Motor neuron (in vitro differentiated cells): ENCODE measurements around the gene THRA. TPM values are rescaled to one million over a fixed set of nuclear protein-coding genes. Genes with fewer than 3 reads are reported as not detected.

ENCODE experiments used
- ATAC-seq, 8 experiments: fragments of 200-7000 bp; cut with Tn5 transposase; replicated peaks in 6 of 8; 2 replicates each; pipeline ENCODE4 v1.8.0; 2021; ENCODE audit warnings: mild to moderate bottlenecking in 8 of 8, moderate library complexity in 8 of 8
- H3K27ac ChIP-seq, 2 donors: fragments of 250-450 bp; sonication (Bioruptor Pico); 2 replicates each; pipeline ENCODE4 v1.9.0; 2021; ENCODE audit warnings: antibody characterized with exemption in 2 of 2, mild to moderate bottlenecking in 2 of 2, moderate library complexity in 1 of 2
- H3K4me1 ChIP-seq, 2 donors: fragments of 250-450 bp; sonication (Bioruptor Pico); replicated peaks in 1 of 2; 2 replicates each; pipeline ENCODE4 v1.6.1; 2021; ENCODE audit warnings: antibody characterized with exemption in 2 of 2, mild to moderate bottlenecking in 2 of 2, moderate library complexity in 1 of 2
- H3K4me3 ChIP-seq, 5 donors: fragments of 250-450 bp; sonication (Bioruptor Pico); 2 replicates each; pipeline ENCODE4 v1.9.0; 2021; ENCODE audit warnings: antibody characterized with exemption in 5 of 5, mild to moderate bottlenecking in 5 of 5, moderate library complexity in 4 of 5
- WGBS, 10 experiments: fragments of 450-650 bp; shearing (Covaris generic); methylation state at CpG; one replicate each; pipeline ENCODE4 v1.0.0; 2022; 5-methylcytosine and 5-hydroxymethylcytosine counted together
- in situ Hi-C, 9 experiments: fragments of 400-800 bp; cut with MboI; loops; one replicate each; pipeline ENCODE4 v1.15.0; 2021; ENCODE audit warnings: low sequenced_read_pairs in 9 of 9, low pct_unique_long_range_greater_than_20kb in 2 of 9; ENCODE audit not compliant: unreplicated experiment in 9 of 9
- total RNA-seq, 8 experiments: library from RNA; unstranded; fragments of 300-600 nt; gene quantifications; 2 replicates each; pipeline versions ENCODE4 v1.2.3 to v1.2.4, GENCODE V29; 2022

The THRA gene
- total RNA-seq, 8 experiments from 2014 or later = 7.2 to 66.4 (median 34.8) TPM

- in situ Hi-C loops = no loop called here
- WGBS, 10 experiments = 0 to 89% (median 66%) methylated on average over 1 to 10 of the region's 17 CpGs; no CpG with 5 or more reads in 3 of the 10 experiments
- Histone ChIP-seq H3K4me1 (peaks cover 5 to 8% of the 10 kb centered on the region in 2 donors), H3K4me3 (no peak overlapping the region), H3K27ac (no peak overlapping the region)
- peak in 6 of 8 experiments; percentile 23 to 83 (median 49) for ATAC-seq
These were observed 23.6 kb downstream of the THRA start for GRCh38 chr17:40086150-40087044.

DNA sequence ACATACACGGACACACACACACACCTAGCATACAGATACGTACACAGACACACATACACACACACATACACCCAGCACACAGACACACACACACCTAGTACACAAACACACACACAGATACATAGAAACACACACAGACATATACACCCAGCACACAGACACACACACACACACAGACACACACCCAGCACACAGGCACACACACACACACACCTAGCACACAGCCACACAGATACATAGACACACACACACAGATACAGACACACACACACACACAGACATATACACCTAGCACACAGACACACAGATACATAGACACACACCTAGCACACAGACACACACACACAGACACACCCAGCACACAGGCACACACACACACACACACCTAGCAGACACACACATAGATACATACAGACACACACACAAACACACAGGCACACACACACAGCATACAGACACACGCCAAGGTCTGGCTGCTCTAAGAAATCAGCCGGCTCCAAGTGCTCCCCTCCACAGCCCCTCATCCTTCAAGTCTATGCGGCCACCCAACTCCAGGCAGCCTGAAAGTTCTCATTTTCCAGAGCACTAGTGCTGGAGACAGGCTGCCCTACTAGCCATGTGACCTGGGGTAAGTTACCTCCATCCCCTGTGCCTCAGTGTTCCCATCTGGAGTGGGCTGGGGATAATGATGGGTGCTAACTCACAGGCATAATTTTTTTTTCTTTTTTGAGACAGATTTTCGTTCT lies 24.5 kb downstream of the THRA start:
- peaks cover 12 to 16% of the 10 kb centered on the region in 2 donors for H3K4me1 ChIP-seq
- in situ Hi-C loops = no loop called here
- ATAC-seq = no peak
- H3K27ac ChIP-seq = no peak overlapping the region
- 86 to 100% (median 100%) methylated on average over 1 of the region's 6 CpGs; no CpG with 5 or more reads in 6 of the 10 experiments for WGBS, 10 experiments
- no peak overlapping the region for H3K4me3 ChIP-seq

GRCh38 chr17:40087903-40088718 lies 25.3 kb downstream of the THRA start:
- no peak overlapping the region for H3K27ac ChIP-seq
- no peak for ATAC-seq

DNA sequence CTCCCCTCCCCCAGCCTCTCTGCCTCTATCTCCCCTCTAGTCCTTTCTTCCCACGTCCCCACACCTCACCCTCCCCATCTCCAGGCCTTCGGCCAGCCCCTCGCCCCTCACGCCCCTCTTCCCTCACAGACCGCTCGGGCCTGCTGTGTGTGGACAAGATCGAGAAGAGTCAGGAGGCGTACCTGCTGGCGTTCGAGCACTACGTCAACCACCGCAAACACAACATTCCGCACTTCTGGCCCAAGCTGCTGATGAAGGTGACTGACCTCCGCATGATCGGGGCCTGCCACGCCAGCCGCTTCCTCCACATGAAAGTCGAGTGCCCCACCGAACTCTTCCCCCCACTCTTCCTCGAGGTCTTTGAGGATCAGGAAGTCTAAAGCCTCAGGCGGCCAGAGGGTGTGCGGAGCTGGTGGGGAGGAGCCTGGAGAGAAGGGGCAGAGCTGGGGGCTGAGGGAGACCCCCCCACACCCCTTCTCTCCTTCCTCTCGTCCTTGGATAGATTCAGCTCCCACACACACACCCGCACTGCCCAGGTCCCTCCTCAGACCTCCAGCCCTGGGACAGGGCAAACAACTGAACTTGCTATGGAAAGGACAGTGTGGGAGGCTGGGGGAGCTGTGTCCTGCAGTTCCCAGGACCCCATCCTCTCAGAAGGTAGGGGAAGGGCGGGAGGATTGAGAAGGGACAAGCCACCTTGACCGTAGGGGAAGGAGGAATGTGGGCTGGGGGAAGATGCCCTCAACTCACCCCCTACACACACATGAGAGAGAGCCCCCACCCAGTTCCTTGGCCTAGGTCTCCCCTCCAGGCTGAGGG lies 26.5 kb downstream of the THRA start:
- no peak overlapping the region for H3K27ac ChIP-seq
- in situ Hi-C loops = no loop called here
- H3K4me3 ChIP-seq = no peak overlapping the region
- H3K4me1 ChIP-seq = peaks cover 20 to 22% of the 10 kb centered on the region in 2 donors
- WGBS, 10 experiments = 60 to 100% (median 83%) methylated on average over 1 to 3 of the region's 26 CpGs; no CpG with 5 or more reads in 7 of the 10 experiments
- no peak for ATAC-seq

More at GRCh38 chr17:40087903-40088718, 25.3 kb downstream of the THRA start:
- in situ Hi-C loops = no loop called here
- Histone ChIP-seq H3K4me1 (peaks cover 20 to 22% of the 10 kb centered on the region in 2 donors), H3K4me3 (no peak overlapping the region)
- WGBS, 10 experiments = 67 to 100% (median 85%) methylated on average over 1 to 17 of the region's 28 CpGs; no CpG with 5 or more reads in 2 of the 10 experiments

- in situ Hi-C loops = no loop called here
- WGBS, 10 experiments = 20 to 77% (median 67%) methylated on average over 1 to 3 of the region's 14 CpGs; no CpG with 5 or more reads in 5 of the 10 experiments
- Histone ChIP-seq H3K27ac (no peak overlapping the region), H3K4me1 (peaks cover 20 to 22% of the 10 kb centered on the region in 2 donors), H3K4me3 (no peak overlapping the region)
- no peak for ATAC-seq
These were observed 27.7 kb downstream of the THRA start for GRCh38 chr17:40090237-40091119.

DNA sequence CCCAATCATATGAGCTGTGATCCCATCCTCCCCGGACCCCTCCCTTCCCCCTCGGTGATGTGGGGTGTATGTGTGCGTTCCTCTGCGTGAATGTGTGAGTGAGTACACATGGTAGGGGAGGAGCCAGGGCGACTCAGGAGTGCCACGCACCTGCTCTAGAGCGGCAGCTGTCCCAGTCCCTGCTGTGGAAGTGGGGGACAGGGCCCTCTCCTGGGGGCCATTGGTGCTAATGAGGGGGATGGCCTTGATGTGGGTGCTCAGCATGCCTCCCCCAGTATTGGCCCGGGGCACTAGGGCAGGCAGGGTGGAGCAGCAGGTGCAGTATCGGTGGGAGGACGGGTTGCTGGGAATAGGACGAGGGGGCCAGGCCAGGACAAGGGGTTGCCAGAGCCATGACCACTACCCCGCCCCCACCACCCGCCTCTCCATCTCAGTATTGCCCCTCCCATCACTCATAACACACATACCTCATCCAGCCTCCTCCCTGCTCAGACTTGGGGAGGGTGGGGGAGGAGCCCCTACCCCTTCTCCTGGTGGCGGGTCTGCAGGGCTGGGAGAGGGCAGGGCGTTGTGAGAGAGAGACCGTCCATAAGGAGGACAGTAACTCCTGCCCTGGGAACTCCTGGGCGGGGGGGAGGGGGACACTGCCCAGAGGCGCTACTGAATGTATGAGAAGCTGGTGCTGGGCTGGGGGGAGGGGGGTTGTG lies 29.1 kb downstream of the THRA start:
- in situ Hi-C loops = no loop called here
- Histone ChIP-seq H3K4me1 (peaks cover 20 to 22% of the 10 kb centered on the region in 2 donors), H3K4me3 (no peak overlapping the region), H3K27ac (peak overlapping the region in 1 of 2 donors; percentile 64)
- WGBS, 10 experiments = 17 to 60% methylated on average over 1 to 3 of the region's 18 CpGs; no CpG with 5 or more reads in 8 of the 10 experiments
- ATAC-seq = peak; percentile 39 to 81 (median 59)

DNA sequence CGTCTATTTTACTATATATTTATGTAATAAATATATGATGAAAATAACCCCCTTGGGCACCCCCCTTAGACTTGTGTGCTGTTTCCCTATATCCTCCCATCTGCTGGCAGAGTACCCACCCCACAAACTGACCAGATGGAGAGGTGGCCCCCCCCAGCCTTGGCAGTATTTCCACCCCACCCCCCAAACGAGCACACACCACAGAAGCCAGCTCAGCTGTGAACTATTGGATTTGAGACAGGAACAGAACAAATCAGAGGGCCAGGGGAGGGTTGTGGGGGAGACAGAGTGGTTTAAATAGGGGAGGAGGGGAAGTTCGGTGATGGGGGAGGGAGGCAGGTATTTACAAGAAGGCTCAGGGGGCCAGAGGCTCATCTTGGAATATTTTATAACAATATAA lies 29.8 kb downstream of the THRA start:
- no peak for ATAC-seq

GRCh38 chr17:40093005-40093579 lies 30.3 kb downstream of the THRA start:
- in situ Hi-C loops = no loop called here
- Histone ChIP-seq H3K4me3 (no peak overlapping the region), H3K4me1 (peaks cover 20 to 22% of the 10 kb centered on the region in 2 donors), H3K27ac (peak overlapping the region in 1 of 2 donors; percentile 7)
- WGBS, 10 experiments = 60 to 100% (median 89%) methylated on average over 2 to 21 of the region's 29 CpGs; no CpG with 5 or more reads in 3 of the 10 experiments
- ATAC-seq = no peak

More for the DNA sequence above, 29.8 kb downstream of the THRA start:
- 60% methylated on average over 1 of the region's 3 CpGs; no CpG with 5 or more reads in 9 of the 10 experiments for WGBS, 10 experiments
- in situ Hi-C loops = no loop called here
- peaks cover 20 to 22% of the 10 kb centered on the region in 2 donors for H3K4me1 ChIP-seq
- H3K4me3 ChIP-seq = no peak overlapping the region
- no peak overlapping the region for H3K27ac ChIP-seq

DNA sequence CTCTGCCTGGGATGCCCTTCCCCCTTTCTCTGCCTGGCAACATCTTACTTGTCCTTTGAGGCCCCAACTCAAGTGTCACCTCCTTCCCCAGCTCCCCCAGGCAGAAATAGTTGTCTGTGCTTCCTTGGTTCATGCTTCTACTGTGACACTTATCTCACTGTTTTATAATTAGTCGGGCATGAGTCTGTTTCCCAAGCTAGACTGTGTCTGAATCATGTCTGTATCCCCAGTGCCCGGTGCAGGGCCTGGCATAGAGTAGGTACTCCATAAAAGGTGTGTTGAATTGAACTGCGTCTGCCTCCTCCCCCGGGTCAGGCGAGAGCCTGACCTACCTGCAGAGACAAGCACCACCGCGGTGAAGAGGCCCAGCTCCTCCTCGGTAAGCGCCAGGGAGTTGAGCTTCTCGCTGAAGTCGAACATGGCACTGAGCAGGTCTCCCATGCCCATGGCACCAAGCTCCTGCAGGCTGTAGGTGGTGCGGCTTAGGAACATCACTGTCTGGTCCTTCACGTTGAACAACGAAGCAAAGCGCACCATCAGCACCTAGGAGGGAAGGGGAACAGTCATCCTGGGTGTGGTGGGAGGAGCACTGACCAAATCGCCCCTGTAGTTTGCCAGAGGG lies 30.9 kb downstream of the THRA start:
- in situ Hi-C loops = no loop called here
- 0 to 100% (median 65%) methylated on average over 1 to 11 of the region's 16 CpGs; no CpG with 5 or more reads in 5 of the 10 experiments for WGBS, 10 experiments
- ATAC-seq = no peak
- H3K4me3 ChIP-seq = no peak overlapping the region
- no peak overlapping the region for H3K27ac ChIP-seq
- peaks cover 24 to 26% of the 10 kb centered on the region in 2 donors for H3K4me1 ChIP-seq

DNA sequence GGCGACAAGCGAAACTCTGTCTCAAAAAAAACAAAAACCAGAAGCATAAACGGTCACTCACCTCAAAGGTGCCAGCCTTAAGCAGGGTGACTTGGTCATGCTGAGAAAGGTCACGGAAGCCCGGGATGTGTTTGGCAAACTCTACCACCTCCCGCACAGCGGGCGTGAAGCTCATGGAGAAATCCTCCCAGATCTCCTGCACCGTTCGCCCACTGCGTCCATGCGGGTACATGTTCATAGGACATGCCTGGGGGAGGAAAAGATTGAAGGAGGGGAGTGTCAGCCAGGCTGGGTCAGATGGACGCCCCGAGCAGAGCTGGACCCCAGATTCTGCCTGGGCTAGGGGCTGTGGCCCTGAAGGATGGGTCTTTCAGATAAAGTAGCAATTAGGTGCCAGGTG lies 32.1 kb downstream of the THRA start:
- in situ Hi-C loops = no loop called here
- no peak for ATAC-seq
- Histone ChIP-seq H3K4me3 (no peak overlapping the region), H3K27ac (no peak overlapping the region), H3K4me1 (peaks cover 27 to 31% of the 10 kb centered on the region in 2 donors)
- 79 to 100% (median 92%) methylated on average over 1 to 11 of the region's 14 CpGs; no CpG with 5 or more reads in 5 of the 10 experiments for WGBS, 10 experiments
